HepG2 (cell line): Measurements from ENCODE around the gene SCAND1. TPM values are rescaled to one million over a fixed set of nuclear protein-coding genes. Genes with fewer than 3 reads are reported as not detected.

Source experiments
- ARHGAP35 ChIP-seq: sonication (generic); formaldehyde crosslinking; IDR thresholded peaks from 2 replicates; pipeline ENCODE4 v1.9.0; 2022; ENCODE audit warnings: mild to moderate bottlenecking, inconsistent platforms, moderate library complexity, missing genetic modification reagents, borderline replicate concordance
- ARNT2 ChIP-seq: sonication (generic); formaldehyde crosslinking; IDR thresholded peaks from 2 replicates; pipeline ENCODE4 v1.8.0; 2022; ENCODE audit warnings: mild to moderate bottlenecking, low read depth, missing genetic modification reagents, moderate library complexity
- BRD4 ChIP-seq: sonication (generic); formaldehyde crosslinking; IDR thresholded peaks from 2 replicates; pipeline ENCODE4 v1.4.0; 2020; ENCODE audit warnings: missing genetic modification reagents
- CENPT ChIP-seq: sonication (generic); formaldehyde crosslinking; IDR thresholded peaks from 2 replicates; pipeline ENCODE4 v1.8.0; 2022; ENCODE audit warnings: low read depth, mild to moderate bottlenecking, moderate library complexity, missing genetic modification reagents
- GABPA ChIP-seq, 2 experiments: IDR thresholded peaks; 2 replicates each; pipeline ENCODE4 v1.6.1; 2011 to 2016; ENCODE audit warnings: low read depth in 2 of 2, low read length in 1 of 2, missing biosample characterization in 1 of 2, missing genetic modification characterization in 1 of 2
- HOXA9 ChIP-seq: sonication (generic); formaldehyde crosslinking; IDR thresholded peaks from 2 replicates; pipeline ENCODE4 v1.8.1; 2022; ENCODE audit warnings: missing genetic modification reagents, mild to moderate bottlenecking, moderate library complexity, borderline replicate concordance
- IRF9 ChIP-seq: sonication (generic); formaldehyde crosslinking; IDR thresholded peaks from 2 replicates; pipeline ENCODE4 v1.8.0; 2022; ENCODE audit warnings: missing genetic modification reagents, mild to moderate bottlenecking, borderline replicate concordance
- KDM1A ChIP-seq: IDR thresholded peaks from 2 replicates; pipeline ENCODE4 v1.6.1; 2016; ENCODE audit warnings: missing compliant biosample characterization
- NFKBIZ ChIP-seq: IDR thresholded peaks from 2 replicates; pipeline ENCODE4 v1.6.1; 2018; ENCODE audit warnings: missing genetic modification reagents, missing compliant biosample characterization
- RFX3 ChIP-seq: IDR thresholded peaks from 2 replicates; pipeline ENCODE4 v1.6.1; 2016; ENCODE audit warnings: missing biosample characterization, missing genetic modification reagents
- UBTF ChIP-seq: sonication (generic); formaldehyde crosslinking; IDR thresholded peaks from 2 replicates; pipeline ENCODE4 v1.4.0; 2020; ENCODE audit warnings: mild to moderate bottlenecking, missing genetic modification reagents
- ZNF280D ChIP-seq: sonication (generic); formaldehyde crosslinking; IDR thresholded peaks from 2 replicates; pipeline ENCODE4 v1.5.1; 2020; ENCODE audit warnings: mild to moderate bottlenecking, missing genetic modification reagents
- ZNF329 ChIP-seq: sonication (generic); formaldehyde crosslinking; IDR thresholded peaks from 2 replicates; pipeline ENCODE4 v1.9.0; 2021; ENCODE audit warnings: low read depth, mild to moderate bottlenecking, missing genetic modification reagents
- ZNF609 ChIP-seq: sonication (generic); formaldehyde crosslinking; IDR thresholded peaks from 2 replicates; pipeline ENCODE4 v1.4.0; 2020; ENCODE audit warnings: mild to moderate bottlenecking, missing genetic modification reagents, borderline replicate concordance
- ZNF660 ChIP-seq: sonication (generic); formaldehyde crosslinking; IDR thresholded peaks from 2 replicates; pipeline ENCODE4 v1.5.1; 2020; ENCODE audit warnings: mild to moderate bottlenecking, low read depth, missing genetic modification reagents, borderline replicate concordance
- polyA plus RNA-seq, 8 experiments: library from polyadenylated mRNA; depleted of rRNA in 3 of 8; stranded (reverse) in 7 of 8; unstranded in 1 of 8; fragments of >200 nt; fragmentation: Illumina TruSeq in 4 of 8; extraction: Trizol in 4 of 8; gene quantifications; 2 replicates each; pipeline versions ENCODE4 v1.2.1 to v1.2.3, GENCODE V29; 2011 to 2016; ENCODE audit warnings: low read depth in 4 of 8, missing spikeins in 1 of 8, mixed read lengths in 1 of 8; ENCODE audit not compliant: insufficient read depth in 1 of 8
- total RNA-seq, 5 experiments: library from RNA; depleted of rRNA; stranded (reverse); fragments of >200 nt; fragmentation: Illumina TruSeq; extraction: Trizol; gene quantifications; 2 replicates each; pipeline ENCODE4 v1.2.3, GENCODE V29; 2016; ENCODE audit warnings: low read depth in 1 of 5

SCAND1 gene
- total and polyA plus RNA-seq, 2 of the 13 experiments (the other 11 are each of a cell fraction or from before 2014, with no cell fraction given): 19.3 to 109 TPM

GRCh38 chr20:35953387-35954199 is 709 bp downstream of the SCAND1 start (continued):
- TF ChIP-seq ZNF609 (CRISPR knock-in tag) (0 out of 2 replicates have a peak, but pooled peaks have one; percentile 12), CENPT (CRISPR knock-in tag) (no peak), ZNF329 (CRISPR knock-in tag) (peak; percentile 65; the same call in 1 of the 2 replicates), GABPA (IDR thresholded peaks at IDR 0.05; ENCODE audit: low read depth, low read length) (peak; percentile 41; the same call in 1 of the 2 replicates), GABPA (CRISPR knock-in tag; IDR thresholded peaks at IDR 0.05; ENCODE audit: low read depth) (no peak), BRD4 (CRISPR knock-in tag) (peak; percentile 79), ARHGAP35 (CRISPR knock-in tag) (peak; percentile 42; the same call in 1 of the 2 replicates), ARNT2 (CRISPR knock-in tag) (0 out of 2 replicates have a peak, but pooled peaks have one; percentile 71), KDM1A (CRISPR knock-in tag) (no peak), HOXA9 (CRISPR knock-in tag) (peak; percentile 6; the same call in 1 of the 2 replicates), IRF9 (CRISPR knock-in tag) (no peak), ZNF660 (no peak; the same call in 1 of the 2 replicates), ZNF280D (CRISPR knock-in tag) (no peak), RFX3 (CRISPR knock-in tag) (0 out of 2 replicates have a peak, but pooled peaks have one; percentile 9), NFKBIZ (CRISPR knock-in tag) (0 out of 2 replicates have a peak, but pooled peaks have one; percentile 14), UBTF (CRISPR knock-in tag) (peak; percentile 99; the same call in 1 of the 2 replicates)
